Lower leg skin (tissue), 4 donors: Measurements from ENCODE around the gene TRH. TPM values are rescaled to one million over a fixed set of nuclear protein-coding genes. Genes with fewer than 3 reads are reported as not detected.
"Not testable (repeated sequence)": the region's sequence is repeated elsewhere in the genome, so short reads cannot be mapped to it uniquely, and the experiment has no call there.

Experiments used
- DNase-seq, 2 donors: peaks; one replicate each; pipeline ENCODE4 v3.0.0-alpha.2; 2019; ENCODE audit warnings: low spot score in 2 of 2
- H3K4me3 ChIP-seq: fragments of 200-600 bp; sonication (generic); 2 replicates; pipeline ENCODE4 v1.5.1; 2017; ENCODE audit warnings: mild to moderate bottlenecking, low read depth; ENCODE audit not compliant: poor library complexity, severe bottlenecking
- POLR2A ChIP-seq, 2 donors: fragments of 450-650 bp; IDR thresholded peaks; one replicate each; pipeline ENCODE4 v1.6.1; 2016 to 2017; ENCODE audit warnings: antibody characterized with exemption in 2 of 2, mild to moderate bottlenecking in 1 of 2, moderate library complexity in 1 of 2
- WGBS, 2 donors: methylation state at CpG; one replicate each; pipeline ENCODE4 v1.1.5; 2018; 5-methylcytosine and 5-hydroxymethylcytosine counted together
- intact Hi-C: fragments of 100-400 bp; cut with DNase I; formaldehyde crosslinking; loops from one replicate; pipeline ENCODE4 v1.15.0; 2023; ENCODE audit warnings: low total_unique reads
- total RNA-seq, 4 donors: library from RNA; depleted of rRNA; stranded (reverse); fragments of >200 nt; gene quantifications; one replicate each; pipeline ENCODE4 v1.1.0, GENCODE V29; 2016
- TF ChIP-seq, protein P1 (sequence below), 3 donors: fragments of 450-650 bp; IDR thresholded peaks; one replicate each; pipeline ENCODE4 v1.5.1; 2016; ENCODE audit warnings: antibody characterized with exemption in 3 of 3, mild to moderate bottlenecking in 3 of 3, moderate library complexity in 2 of 3

The TRH gene
- total RNA-seq, 4 donors from 2014 or later, result 0.30 TPM; not detected in 3

GRCh38 chr3:129996073-129996472, 21.6 kb downstream of the TRH start:
- no peak for DNase-seq
- 87 to 91% methylated on average over 4 of the region's 4 CpGs for WGBS, 2 donors
- no peak overlapping the region for H3K4me3 ChIP-seq
- TF ChIP-seq POLR2A (IDR thresholded peaks at IDR 0.05), result no peak
- TF ChIP-seq, protein P1, sequence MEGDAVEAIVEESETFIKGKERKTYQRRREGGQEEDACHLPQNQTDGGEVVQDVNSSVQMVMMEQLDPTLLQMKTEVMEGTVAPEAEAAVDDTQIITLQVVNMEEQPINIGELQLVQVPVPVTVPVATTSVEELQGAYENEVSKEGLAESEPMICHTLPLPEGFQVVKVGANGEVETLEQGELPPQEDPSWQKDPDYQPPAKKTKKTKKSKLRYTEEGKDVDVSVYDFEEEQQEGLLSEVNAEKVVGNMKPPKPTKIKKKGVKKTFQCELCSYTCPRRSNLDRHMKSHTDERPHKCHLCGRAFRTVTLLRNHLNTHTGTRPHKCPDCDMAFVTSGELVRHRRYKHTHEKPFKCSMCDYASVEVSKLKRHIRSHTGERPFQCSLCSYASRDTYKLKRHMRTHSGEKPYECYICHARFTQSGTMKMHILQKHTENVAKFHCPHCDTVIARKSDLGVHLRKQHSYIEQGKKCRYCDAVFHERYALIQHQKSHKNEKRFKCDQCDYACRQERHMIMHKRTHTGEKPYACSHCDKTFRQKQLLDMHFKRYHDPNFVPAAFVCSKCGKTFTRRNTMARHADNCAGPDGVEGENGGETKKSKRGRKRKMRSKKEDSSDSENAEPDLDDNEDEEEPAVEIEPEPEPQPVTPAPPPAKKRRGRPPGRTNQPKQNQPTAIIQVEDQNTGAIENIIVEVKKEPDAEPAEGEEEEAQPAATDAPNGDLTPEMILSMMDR (IDR thresholded peaks at IDR 0.05), result no peak
- intact Hi-C loops, result no loop called here

GRCh38 chr3:129999176-129999575, 24.7 kb downstream of the TRH start:
- DNase-seq, H3K4me3 ChIP-seq, intact Hi-C loops: not testable (repeated sequence)
- 74 to 80% methylated on average over 5 of the region's 5 CpGs for WGBS, 2 donors

GRCh38 chr3:130002666-130003598, 28.4 kb downstream of the TRH start:
- DNase-seq, result peak in 1 of 2 donors; percentile 86
- H3K4me3 ChIP-seq, result peak overlapping the region; percentile 30
- WGBS, 2 donors, result 20 to 44% methylated on average over 7 to 17 of the region's 86 CpGs
- intact Hi-C loops, result not testable (repeated sequence)

DNA sequence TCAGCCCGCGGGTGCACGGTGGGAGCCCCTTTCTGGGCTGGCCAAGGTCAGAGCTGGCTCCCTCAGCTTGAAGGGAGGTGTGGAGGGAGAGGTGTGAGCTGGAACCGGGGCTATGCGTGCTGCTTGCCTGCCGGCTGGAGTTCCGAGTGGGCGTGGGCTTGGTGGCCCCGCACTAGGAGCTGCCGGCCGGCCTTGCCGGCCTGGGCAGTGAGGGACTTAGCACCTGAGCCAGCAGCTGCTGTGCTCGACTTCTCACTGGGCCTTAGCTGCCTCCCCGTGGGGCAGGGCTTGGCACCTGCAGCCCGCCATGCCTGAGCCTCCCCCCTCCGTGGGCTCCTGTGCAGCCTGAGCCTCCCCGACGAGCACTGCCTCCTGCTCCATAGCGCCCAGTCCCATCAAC, 36.0 kb downstream of the TRH start:
- TF ChIP-seq POLR2A (IDR thresholded peaks at IDR 0.05), result no peak
- TF ChIP-seq, protein P1 (IDR thresholded peaks at IDR 0.05), result no peak
- intact Hi-C loops, result no loop called here
- no peak for DNase-seq
- 79 to 90% methylated on average over 15 to 19 of the region's 19 CpGs for WGBS, 2 donors
- no peak overlapping the region for H3K4me3 ChIP-seq

- H3K4me3 ChIP-seq, DNase-seq, intact Hi-C loops: not testable (repeated sequence)
Observed at GRCh38 chr3:130012108-130012507, 37.6 kb downstream of the TRH start.

- H3K4me3 ChIP-seq, DNase-seq, intact Hi-C loops: not testable (repeated sequence)
- 90 to 96% methylated on average over 21 of the region's 21 CpGs for WGBS, 2 donors
Observed at GRCh38 chr3:130013246-130013645, 38.7 kb downstream of the TRH start.

- no peak for TF ChIP-seq POLR2A (IDR thresholded peaks at IDR 0.05)
- TF ChIP-seq, protein P1 (IDR thresholded peaks at IDR 0.05), result no peak
- no peak overlapping the region for H3K4me3 ChIP-seq
- DNase-seq, result no peak
- intact Hi-C loops, result no loop called here
- 69 to 72% methylated on average over 11 of the region's 11 CpGs for WGBS, 2 donors
Observed at GRCh38 chr3:130014526-130014925, 40.0 kb downstream of the TRH start.

- 75 to 84% methylated on average over 13 of the region's 13 CpGs for WGBS, 2 donors
- intact Hi-C loops, result loop anchor here (5.0 kb wide), 1 partner anchor 1445 kb away; no protein-coding TSS in a partner anchor
- DNase-seq, H3K4me3 ChIP-seq: not testable (repeated sequence)
Observed at GRCh38 chr3:130017661-130018060, 43.1 kb downstream of the TRH start.

- intact Hi-C loops, H3K4me3 ChIP-seq, DNase-seq: not testable (repeated sequence)
- 54 to 63% methylated on average over 14 of the region's 14 CpGs for WGBS, 2 donors
Observed at GRCh38 chr3:130026146-130026829, 51.8 kb downstream of the TRH start.

GRCh38 chr3:130027437-130027836, 52.9 kb downstream of the TRH start:
- H3K4me3 ChIP-seq, DNase-seq, intact Hi-C loops: not testable (repeated sequence)
- WGBS, 2 donors, result 62 to 70% methylated on average over 5 to 6 of the region's 6 CpGs
